CD4-positive, alpha-beta memory T cell (primary cell): ENCODE data around the gene PDCD1. TPM values are rescaled to one million over a fixed set of nuclear protein-coding genes. Genes with fewer than 3 reads are reported as not detected.

Experiments used
- CTCF ChIA-PET: fragments of 350-600 bp; sonication (Branson Sonifier 250); formaldehyde crosslinking; loops from one replicate; lab custom pipeline; 2021; ENCODE audit warnings: inconsistent platforms; ENCODE audit not compliant: partially characterized antibody; lab: Charles Lee
- POLR2A ChIA-PET: fragments of 350-600 bp; sonication (Branson Sonifier 250); formaldehyde crosslinking; loops from one replicate; lab custom pipeline; 2021; ENCODE audit not compliant: partially characterized antibody; lab: Charles Lee
- DNase-seq, 5 donors: peaks; one replicate each; pipeline versions ENCODE4 v3.0.0 to v3.0.0-alpha.2; 2020 to 2022; ENCODE audit warnings: mixed read lengths in 1 of 5
- H3K27ac ChIP-seq: one replicate; pipeline ENCODE4 v1.7.0; 2013; ENCODE audit warnings: low read depth, low read length
- H3K27me3 ChIP-seq: 2 replicates; pipeline ENCODE4 v1.7.0; 2013; ENCODE audit warnings: mild to moderate bottlenecking, low read length, moderate library complexity; ENCODE audit not compliant: insufficient read depth
- H3K36me3 ChIP-seq: 2 replicates; pipeline ENCODE4 v1.7.0; 2013; ENCODE audit warnings: mild to moderate bottlenecking, low read length, moderate library complexity; ENCODE audit not compliant: insufficient read depth
- H3K4me1 ChIP-seq: 2 replicates; pipeline ENCODE4 v1.7.0; 2013; ENCODE audit warnings: mild to moderate bottlenecking, low read length, moderate library complexity; ENCODE audit not compliant: insufficient read depth
- H3K4me3 ChIP-seq, 2 donors: one replicate each; pipeline ENCODE4 v1.7.0; 2013; ENCODE audit warnings: low read length in 2 of 2, mild to moderate bottlenecking in 1 of 2
- H3K9me3 ChIP-seq, 2 donors: one replicate each; pipeline ENCODE4 v1.7.0; 2013; ENCODE audit warnings: low read length in 2 of 2, control low read depth in 1 of 2; ENCODE audit not compliant: control insufficient read depth in 1 of 2
- H3K27ac Mint-ChIP-seq, 7 donors: one replicate each; pipeline ENCODE4 v1.8.0; 2020 to 2021; ENCODE audit warnings: mixed read lengths in 7 of 7, mild to moderate bottlenecking in 6 of 7, inconsistent platforms in 3 of 7, moderate library complexity in 3 of 7
- H3K27me3 Mint-ChIP-seq, 2 donors: one replicate each; pipeline ENCODE4 v1.8.0; 2020 to 2021; ENCODE audit warnings: mixed read lengths in 2 of 2
- H3K36me3 Mint-ChIP-seq, 2 donors: one replicate each; pipeline ENCODE4 v1.8.0; 2020 to 2021; ENCODE audit warnings: mixed read lengths in 2 of 2, inconsistent platforms in 1 of 2, mild to moderate bottlenecking in 1 of 2
- H3K4me1 Mint-ChIP-seq, 4 donors: one replicate each; pipeline ENCODE4 v1.8.0; 2020 to 2021; ENCODE audit warnings: mixed read lengths in 4 of 4, mild to moderate bottlenecking in 1 of 4
- H3K4me3 Mint-ChIP-seq, 8 donors: one replicate each; pipeline ENCODE4 v1.8.0; 2020 to 2021; ENCODE audit warnings: mixed read lengths in 8 of 8, mild to moderate bottlenecking in 7 of 8, moderate library complexity in 6 of 8, inconsistent platforms in 3 of 8
- H3K9me3 Mint-ChIP-seq, 8 donors: one replicate each; pipeline ENCODE4 v1.8.0; 2020 to 2021; ENCODE audit warnings: mixed read lengths in 8 of 8, mild to moderate bottlenecking in 5 of 8, inconsistent platforms in 3 of 8, moderate library complexity in 1 of 8
- intact Hi-C: fragments of 100-400 bp; cut with micrococcal nuclease; formaldehyde crosslinking; loops from one replicate; pipeline ENCODE4 v1.15.1; 2023
- polyA plus RNA-seq, 2 donors: library from polyadenylated mRNA; unstranded; fragments of 300-500 nt; fragmentation: Illumina TruSeq; gene quantifications; one replicate each; pipeline ENCODE4 v1.2.3, GENCODE V29; 2021
- total RNA-seq, 2 experiments: library from RNA; stranded (reverse); gene quantifications; one replicate each; pipeline ENCODE4 v1.2.3, GENCODE V29; 2021

Gene PDCD1
- total and polyA plus RNA-seq, 4 experiments from 2014 or later, result 5.2 to 12.4 (median 6.1) TPM

- Mint-ChIP-seq H3K4me1 (peaks cover 20 to 42% (median 31%) of the 10 kb centered on the region in 4 donors), H3K4me3 (peak overlapping the region; percentile 76 to 88 (median 84)), H3K27me3 (no peaks in the 10 kb centered on the region), H3K36me3 (no peaks in the 10 kb centered on the region), H3K27ac (peak overlapping the region in 6 of 7 donors; percentile 48 to 81 (median 78)), H3K9me3 (peaks cover 0 to 6% (median 0%) of the 10 kb centered on the region in 8 donors)
- ChIA-PET CTCF (interaction anchor here (0.6 to 1.9 kb wide), 7 partner anchors 9 to 60 kb away, joined by 3 to 6 read pairs (median 4); no protein-coding TSS in a partner anchor), POLR2A (interaction anchor here (0.6 to 5.7 kb wide), 13 partner anchors 10 to 158 kb away, joined by 3 to 23 read pairs (median 5); partner anchors contain the start of genes D2HGDH, DTYMK and PDCD1)
- intact Hi-C loops, result loop anchor here (1.0 to 5.0 kb wide), 2 partner anchors 14 to 83 kb away; no protein-coding TSS in a partner anchor
- H3K9me3 ChIP-seq, result no peaks in the 10 kb centered on the region
- no peak for DNase-seq
- no peaks in the 10 kb centered on the region for H3K27me3 ChIP-seq
- no peaks in the 10 kb centered on the region for H3K36me3 ChIP-seq
- peak overlapping the region; percentile 14 for H3K27ac ChIP-seq
- no peak overlapping the region for H3K4me3 ChIP-seq
- H3K4me1 ChIP-seq, result peaks cover 34% of the 10 kb centered on the region
Measured at GRCh38 chr2:241844831-241845578, 13.7 kb downstream of the PDCD1 start.

GRCh38 chr2:241844066-241844728 lies 14.5 kb downstream of the PDCD1 start:
- intact Hi-C loops, result loop anchor here (1.0 to 5.0 kb wide), 2 partner anchors 15 to 82 kb away; no protein-coding TSS in a partner anchor
- Mint-ChIP-seq H3K27ac (peak overlapping the region; percentile 57 to 94 (median 81)), H3K27me3 (no peaks in the 10 kb centered on the region), H3K4me1 (peaks cover 20 to 42% (median 31%) of the 10 kb centered on the region in 4 donors), H3K9me3 (peaks cover 0 to 6% (median 0%) of the 10 kb centered on the region in 8 donors), H3K4me3 (peak overlapping the region; percentile 76 to 88 (median 84)), H3K36me3 (no peaks in the 10 kb centered on the region)
- no peak overlapping the region for H3K4me3 ChIP-seq
- ChIA-PET CTCF (interaction anchor here (0.6 to 1.9 kb wide), 7 partner anchors 8 to 61 kb away, joined by 3 to 6 read pairs (median 4); no protein-coding TSS in a partner anchor), POLR2A (interaction anchor here (0.7 to 5.7 kb wide), 12 partner anchors 9 to 157 kb away, joined by 3 to 23 read pairs (median 5); partner anchors contain the start of genes D2HGDH, DTYMK and PDCD1)
- no peaks in the 10 kb centered on the region for H3K36me3 ChIP-seq
- no peaks in the 10 kb centered on the region for H3K27me3 ChIP-seq
- no peaks in the 10 kb centered on the region for H3K9me3 ChIP-seq
- DNase-seq, result peak; percentile 71 to 84 (median 73)
- H3K4me1 ChIP-seq, result peaks cover 34% of the 10 kb centered on the region
- H3K27ac ChIP-seq, result peak overlapping the region; percentile 14

GRCh38 chr2:241843321-241844065 lies 15.2 kb downstream of the PDCD1 start:
- Histone ChIP-seq H3K4me3 (peak overlapping the region; percentile 6 to 50), H3K9me3 (no peaks in the 10 kb centered on the region), H3K27me3 (no peaks in the 10 kb centered on the region), H3K4me1 (peaks cover 34% of the 10 kb centered on the region), H3K36me3 (no peaks in the 10 kb centered on the region), H3K27ac (peak overlapping the region; percentile 46)
- peak overlapping the region; percentile 82 to 95 (median 90) for H3K27ac Mint-ChIP-seq
- H3K4me3 Mint-ChIP-seq, result peak overlapping the region; percentile 77 to 85 (median 83)
- H3K36me3 Mint-ChIP-seq, result no peaks in the 10 kb centered on the region
- no peaks in the 10 kb centered on the region for H3K27me3 Mint-ChIP-seq
- peaks cover 23 to 45% (median 33%) of the 10 kb centered on the region in 4 donors for H3K4me1 Mint-ChIP-seq
- ChIA-PET CTCF (interaction anchor here (0.9 to 1.9 kb wide), 6 partner anchors 8 to 35 kb away, joined by 3 to 6 read pairs (median 4); no protein-coding TSS in a partner anchor), POLR2A (interaction anchor here (0.7 to 5.7 kb wide), 8 partner anchors 12 to 157 kb away, joined by 3 to 23 read pairs (median 8); partner anchors contain the start of genes D2HGDH, DTYMK and PDCD1)
- peaks cover 0 to 6% (median 0%) of the 10 kb centered on the region in 8 donors for H3K9me3 Mint-ChIP-seq
- intact Hi-C loops, result loop anchor here (1.0 to 5.0 kb wide), 2 partner anchors 16 to 81 kb away; no protein-coding TSS in a partner anchor
- DNase-seq, result peak in 1 of 5 donors; percentile 35

GRCh38 chr2:241842620-241843211 lies 16.0 kb downstream of the PDCD1 start:
- peak overlapping the region; percentile 77 to 85 (median 83) for H3K4me3 Mint-ChIP-seq
- Histone ChIP-seq H3K36me3 (no peaks in the 10 kb centered on the region), H3K4me1 (peaks cover 34% of the 10 kb centered on the region), H3K27ac (peak overlapping the region; percentile 46), H3K9me3 (no peaks in the 10 kb centered on the region), H3K4me3 (peak overlapping the region; percentile 6 to 50), H3K27me3 (no peaks in the 10 kb centered on the region)
- peaks cover 24 to 49% (median 34%) of the 10 kb centered on the region in 4 donors for H3K4me1 Mint-ChIP-seq
- peak overlapping the region; percentile 82 to 95 (median 90) for H3K27ac Mint-ChIP-seq
- H3K27me3 Mint-ChIP-seq, result no peaks in the 10 kb centered on the region
- ChIA-PET POLR2A (interaction anchor here (5.7 kb wide), 1 partner anchor 16 kb away, joined by 23 read pairs; the partner anchor contains the start of gene PDCD1), CTCF (interaction anchor here (2.8 kb wide), 1 partner anchor 36 kb away, joined by 7 read pairs; no protein-coding TSS in a partner anchor)
- no peaks in the 10 kb centered on the region for H3K36me3 Mint-ChIP-seq
- peak; percentile 49 to 74 (median 55) for DNase-seq
- intact Hi-C loops, result loop anchor here (5.0 kb wide), 1 partner anchor 80 kb away; no protein-coding TSS in a partner anchor
- H3K9me3 Mint-ChIP-seq, result peaks cover 0 to 6% (median 0%) of the 10 kb centered on the region in 8 donors

GRCh38 chr2:241842067-241842415 lies 16.7 kb downstream of the PDCD1 start:
- CTCF ChIA-PET, result interaction anchor here (2.8 kb wide), 1 partner anchor 37 kb away, joined by 7 read pairs; no protein-coding TSS in a partner anchor
- no peak for DNase-seq

More at GRCh38 chr2:241842067-241842415, 16.7 kb downstream of the PDCD1 start:
- H3K4me1 Mint-ChIP-seq, result peaks cover 24 to 53% (median 36%) of the 10 kb centered on the region in 4 donors
- peak overlapping the region in 3 of 7 donors; percentile 19 to 95 (median 90) for H3K27ac Mint-ChIP-seq
- intact Hi-C loops, result loop anchor here (5.0 kb wide), 1 partner anchor 80 kb away; no protein-coding TSS in a partner anchor
- Histone ChIP-seq H3K4me1 (peaks cover 34% of the 10 kb centered on the region), H3K4me3 (no peak overlapping the region), H3K36me3 (no peaks in the 10 kb centered on the region), H3K27me3 (no peaks in the 10 kb centered on the region), H3K9me3 (no peaks in the 10 kb centered on the region), H3K27ac (no peak overlapping the region)
- H3K36me3 Mint-ChIP-seq, result no peaks in the 10 kb centered on the region
- H3K4me3 Mint-ChIP-seq, result peak overlapping the region in 2 of 8 donors; percentile 11 to 85
- H3K27me3 Mint-ChIP-seq, result no peaks in the 10 kb centered on the region
- H3K9me3 Mint-ChIP-seq, result peaks cover 0 to 6% (median 0%) of the 10 kb centered on the region in 8 donors
- POLR2A ChIA-PET, result interaction anchor here (0.9 to 5.7 kb wide), 2 partner anchors 17 to 527 kb away, joined by 3 to 23 read pairs; partner anchors contain the start of gene PDCD1
